Urothelium cell line (cell line): ENCODE results near the gene CENPP.

ENCODE experiments used
- DNase-seq: peaks from one replicate; pipeline ENCODE4 v3.0.0; 2011; ENCODE audit warnings: low spot score, mixed read lengths
- FAIRE-seq: peaks from 2 replicates; lab custom pipeline; 2011; peaks lifted over from hg19 to GRCh38; lab: Jason Lieb, UNC

The CENPP gene

DNA sequence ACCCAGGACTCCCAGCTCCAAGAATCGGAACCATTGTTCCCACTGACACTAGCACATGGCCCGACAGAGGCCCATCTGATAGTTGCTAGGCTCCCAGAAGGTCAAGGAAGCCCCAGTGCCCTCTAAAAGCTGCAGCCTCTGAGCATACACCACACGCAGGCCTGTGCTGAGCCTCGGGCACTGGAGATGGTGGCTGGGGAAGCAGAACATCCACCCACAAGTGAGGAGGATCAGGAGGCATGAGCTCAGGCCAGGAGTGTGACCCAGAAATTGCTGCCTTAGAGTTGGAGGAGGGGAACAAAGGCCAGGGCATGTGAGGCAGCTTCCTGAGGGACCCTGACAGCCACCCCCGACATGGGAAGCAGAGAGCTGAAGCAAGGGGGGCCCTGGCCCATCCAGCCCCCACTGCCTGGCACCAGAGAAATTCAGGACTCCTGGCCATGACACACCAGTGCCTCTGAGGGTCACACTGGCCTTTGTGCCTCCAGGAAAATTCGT lies 322.8 kb downstream of the CENPP start:
- FAIRE-seq = no peak
- DNase-seq = no peak

DNA sequence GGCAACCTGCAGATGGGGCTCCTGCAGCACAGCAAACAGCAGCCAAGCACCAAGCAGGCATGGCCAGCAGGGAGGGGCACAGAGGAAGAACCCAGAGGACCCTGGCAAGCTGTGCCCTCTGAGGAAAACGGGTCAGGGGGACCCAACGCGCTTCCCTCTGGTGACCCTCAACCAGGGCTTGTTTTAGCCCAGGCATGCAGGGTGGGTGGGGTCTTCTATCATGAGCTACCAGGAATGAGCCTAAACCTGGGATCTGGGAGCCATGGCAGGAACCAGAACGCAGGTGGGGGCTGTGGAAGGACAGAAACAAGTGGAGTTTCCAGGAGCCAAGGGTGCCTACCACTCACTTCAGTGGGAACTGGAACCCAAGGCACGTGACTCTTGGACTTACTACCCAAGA lies 323.3 kb downstream of the CENPP start:
- no peak for FAIRE-seq
- DNase-seq = no peak

DNA sequence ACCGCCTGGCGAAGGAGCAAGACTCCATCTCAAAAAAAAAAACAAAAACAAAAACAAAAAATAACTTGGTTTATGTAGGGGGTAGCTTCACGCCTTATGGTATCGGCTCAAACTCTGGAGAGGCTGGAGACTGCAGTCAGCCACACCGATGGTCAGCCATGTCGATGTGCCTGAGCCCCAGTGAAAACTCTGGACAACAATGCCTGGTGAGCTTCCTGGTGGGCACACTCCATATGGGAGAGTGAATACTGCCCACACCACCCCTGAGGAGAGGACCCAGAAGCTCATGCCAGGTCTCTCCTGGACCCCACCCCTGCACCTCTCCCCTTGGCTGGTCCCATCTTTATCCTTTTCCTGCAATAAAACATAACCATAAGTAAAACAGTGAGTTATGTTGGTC lies 324.5 kb downstream of the CENPP start:
- FAIRE-seq (no peak), DNase-seq (no peak)

DNA sequence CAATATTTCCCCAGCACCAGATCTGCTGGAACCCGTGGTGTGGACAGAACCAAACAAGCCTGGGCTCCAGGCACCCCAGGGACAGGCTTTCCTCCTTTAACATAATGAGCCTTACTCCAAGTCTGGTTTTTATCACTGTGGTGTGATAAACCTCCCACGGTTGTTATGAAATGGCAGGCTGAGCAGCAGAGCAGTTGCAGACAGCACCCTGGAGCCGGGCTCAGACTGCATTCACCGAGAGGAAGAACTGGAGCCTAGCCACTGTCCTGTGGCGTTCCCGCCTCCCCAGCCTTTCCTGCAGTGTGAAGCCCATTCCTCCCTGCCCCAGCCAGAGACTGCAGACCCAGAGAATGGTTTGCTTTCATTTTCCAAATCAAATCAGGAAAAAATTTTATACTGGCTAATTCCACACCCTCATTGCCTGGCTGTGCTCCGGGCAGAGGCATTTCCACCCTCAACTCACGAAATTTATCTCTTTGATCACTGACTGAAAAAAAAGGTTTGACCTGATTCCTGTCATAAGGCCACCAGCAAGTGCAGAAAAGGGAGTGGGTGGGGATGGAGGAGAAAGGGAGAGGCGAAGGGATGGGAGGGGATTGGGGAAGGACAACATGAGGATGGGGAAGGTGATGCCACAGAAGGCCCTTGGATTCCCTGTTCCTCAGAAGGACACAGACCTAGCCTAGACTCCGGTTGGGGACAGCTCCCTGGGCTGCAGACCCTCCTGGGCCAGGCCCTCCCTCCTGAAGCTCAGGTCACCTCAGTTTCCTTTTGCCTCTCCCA lies 325.3 kb downstream of the CENPP start:
- DNase-seq = no peak
- no peak for FAIRE-seq

DNA sequence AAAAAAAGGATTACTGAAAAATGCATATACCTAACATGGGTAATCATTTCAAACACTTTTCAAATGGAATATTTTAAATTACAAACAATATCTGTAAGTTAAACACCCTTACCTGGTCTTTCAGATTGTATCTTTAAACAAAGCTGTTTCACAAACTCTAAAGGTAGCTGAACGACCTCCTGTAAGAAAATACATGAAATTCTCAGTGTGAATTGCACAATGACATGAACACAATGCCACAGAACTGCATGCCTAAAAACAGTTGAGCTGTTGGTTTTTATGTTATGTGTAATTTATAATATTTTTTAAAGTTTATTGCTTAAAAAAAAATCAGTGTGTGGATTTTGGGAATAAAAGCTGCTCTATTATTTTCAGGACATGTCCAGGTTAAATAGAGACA lies 326.7 kb downstream of the CENPP start:
- no peak for FAIRE-seq
- DNase-seq = no peak

DNA sequence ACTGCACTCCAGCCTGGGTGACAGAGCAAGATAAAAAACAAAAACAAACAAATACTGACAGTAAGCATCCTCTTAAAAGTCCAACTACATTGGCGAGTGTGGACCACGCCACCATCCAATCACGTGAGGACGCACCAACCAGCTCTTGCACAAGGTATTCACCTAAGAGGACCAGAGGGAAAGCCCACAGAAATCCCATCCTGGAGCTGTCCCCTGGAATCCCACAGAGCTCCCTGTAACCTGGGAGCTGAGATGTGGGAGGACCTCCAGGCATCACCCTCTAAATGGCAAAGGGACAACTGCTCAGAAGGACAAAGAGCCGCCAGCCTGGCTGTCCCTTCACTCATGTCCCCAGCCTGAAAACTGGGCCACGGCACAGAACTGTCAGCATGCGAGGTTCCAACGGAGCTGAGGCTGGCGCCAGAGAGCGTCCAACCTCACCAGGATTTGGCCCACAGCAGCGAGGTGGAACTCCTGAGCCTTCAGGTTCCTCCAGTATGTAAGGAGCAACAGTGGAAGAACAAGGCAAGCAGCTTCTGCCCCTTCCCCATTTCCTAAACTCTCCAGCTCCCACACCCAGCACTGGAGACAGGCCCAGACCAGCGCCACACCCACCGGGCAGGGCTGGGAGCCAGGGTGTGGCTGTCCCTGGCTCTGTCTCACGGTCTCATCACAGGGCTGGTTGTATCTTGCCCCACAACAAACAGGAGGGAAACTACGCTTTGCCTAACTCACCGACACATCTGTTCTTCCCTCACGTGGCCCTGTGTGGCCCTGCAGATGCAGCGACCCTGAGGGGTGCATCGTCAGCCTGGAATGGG lies 328.9 kb downstream of the CENPP start:
- DNase-seq (no peak), FAIRE-seq (no peak)

DNA sequence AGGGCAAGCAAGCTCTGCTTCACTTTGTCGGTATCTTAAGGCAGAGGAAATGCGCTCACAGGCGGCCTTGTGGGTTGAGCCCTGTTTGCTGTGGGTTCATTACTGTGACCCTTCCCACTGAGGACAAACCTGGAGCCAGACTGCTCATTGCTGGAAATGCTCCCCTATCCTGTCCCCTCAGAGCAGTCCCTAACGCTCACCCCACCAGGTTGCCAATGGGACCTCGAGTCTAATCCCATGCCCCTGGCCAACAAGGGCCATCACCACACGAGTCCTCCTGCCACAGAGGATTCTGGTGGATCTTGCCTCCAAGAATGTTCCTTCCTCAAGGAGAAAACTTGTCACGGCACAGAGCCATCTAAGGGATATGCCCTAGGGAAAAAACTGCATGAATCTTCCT lies 329.6 kb downstream of the CENPP start:
- DNase-seq = no peak
- FAIRE-seq = no peak

DNA sequence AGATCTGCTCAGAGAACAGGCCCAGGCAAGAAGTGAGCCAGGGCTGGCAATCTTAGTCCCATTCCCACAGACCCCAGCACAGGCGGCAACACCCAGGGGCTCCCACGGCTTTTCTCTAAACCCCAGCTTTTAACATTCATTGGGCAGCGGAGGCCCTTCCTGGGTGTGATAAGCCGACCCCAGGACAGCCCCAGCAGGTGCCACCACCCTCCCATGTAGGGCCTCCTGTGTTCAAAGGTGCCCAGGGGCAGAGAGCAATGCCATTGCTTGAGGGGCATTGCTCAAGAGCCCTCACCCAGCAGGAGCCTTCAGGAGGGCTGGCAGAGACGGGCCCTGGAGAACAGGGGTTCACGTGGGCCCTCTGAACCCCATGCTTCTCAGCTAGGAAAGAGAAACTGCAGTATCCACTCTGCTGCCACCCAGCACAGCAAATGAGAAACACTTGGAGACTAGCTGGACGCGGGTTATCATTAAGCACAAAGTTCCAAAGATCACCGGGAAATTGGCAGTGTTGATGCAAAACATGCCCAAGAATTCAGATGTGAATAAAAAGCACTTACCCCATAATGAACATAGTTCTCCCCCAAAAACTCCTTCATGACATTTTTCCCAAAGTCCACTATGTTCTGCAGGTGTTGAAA lies 330.3 kb downstream of the CENPP start:
- no peak for FAIRE-seq

DNA sequence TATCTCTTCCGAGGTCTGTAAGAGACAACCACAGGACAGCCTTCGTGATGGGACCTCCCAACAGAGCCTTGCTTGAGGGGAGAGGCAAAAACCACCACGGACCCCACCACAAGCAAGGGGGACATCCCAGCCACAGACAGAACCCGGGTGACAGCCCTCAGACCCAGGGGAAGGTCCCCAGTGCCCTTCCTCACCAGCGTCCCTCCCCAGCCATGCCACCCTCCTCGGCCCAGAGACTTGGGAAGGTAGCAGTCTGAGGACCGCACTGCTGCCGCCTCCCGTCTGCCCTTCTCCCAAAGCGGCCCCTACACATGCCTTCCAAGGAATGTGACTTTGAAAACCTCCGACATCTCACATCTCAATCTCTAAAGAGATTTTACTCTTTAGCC lies 330.8 kb downstream of the CENPP start:
- FAIRE-seq (no peak), DNase-seq (no peak)

More for the DNA sequence above, 330.3 kb downstream of the CENPP start:
- no peak for DNase-seq

DNA sequence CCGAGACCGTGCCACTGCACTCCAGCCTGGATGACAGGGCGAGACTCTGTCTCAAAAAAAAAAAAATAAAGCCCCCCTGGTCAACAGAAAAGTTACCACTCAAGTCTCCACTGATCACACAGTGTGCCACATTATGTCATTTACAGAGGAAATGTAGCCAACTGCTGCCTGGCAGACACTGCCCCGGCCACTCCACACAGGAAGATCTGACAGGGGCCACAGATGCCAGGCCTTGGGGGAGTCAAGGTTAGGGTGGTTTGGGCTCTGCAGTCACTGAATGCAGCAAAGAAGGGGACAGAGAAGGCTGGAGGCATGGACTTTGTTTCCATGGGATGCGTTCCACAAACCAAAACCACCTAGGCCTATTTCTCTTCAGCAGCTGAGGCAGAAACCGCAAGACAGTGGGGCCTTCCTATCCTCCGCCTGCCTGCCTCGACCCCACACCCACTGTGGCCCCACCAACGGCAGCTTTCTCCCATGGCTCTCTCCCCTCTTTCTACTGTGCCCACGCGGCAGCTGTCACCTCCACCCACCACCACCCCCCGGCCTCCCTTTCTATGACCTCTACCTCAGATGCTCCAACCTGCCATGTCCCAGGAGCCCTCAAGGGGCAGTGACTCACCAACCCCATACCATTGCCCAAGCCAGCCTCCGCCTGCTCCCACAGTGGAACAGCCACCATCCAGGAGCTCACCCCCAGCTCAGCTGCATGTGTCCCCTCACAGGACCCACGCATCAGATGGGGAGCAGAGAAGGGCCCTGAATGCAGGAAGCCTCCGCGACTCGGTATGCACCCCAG lies 331.7 kb downstream of the CENPP start:
- FAIRE-seq (no peak), DNase-seq (no peak)

DNA sequence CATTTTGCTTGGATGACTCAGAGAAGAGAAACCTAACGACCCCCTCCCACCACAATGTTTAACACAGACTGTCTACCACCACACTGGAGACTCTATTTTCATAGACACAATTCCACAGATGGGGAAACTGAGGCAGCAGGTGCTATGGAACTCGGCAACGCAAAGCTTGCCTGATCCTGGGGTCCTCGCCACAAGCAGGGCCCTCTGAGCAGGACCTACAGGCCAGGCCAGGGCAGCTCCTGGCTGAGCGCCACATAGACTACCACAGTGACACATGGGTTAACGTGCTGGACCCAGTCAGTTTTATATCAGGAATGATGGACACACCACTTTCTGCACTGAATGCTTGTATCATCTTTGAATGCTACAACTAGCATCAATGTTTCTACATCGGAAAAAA lies 332.4 kb downstream of the CENPP start:
- DNase-seq = no peak
- no peak for FAIRE-seq

DNA sequence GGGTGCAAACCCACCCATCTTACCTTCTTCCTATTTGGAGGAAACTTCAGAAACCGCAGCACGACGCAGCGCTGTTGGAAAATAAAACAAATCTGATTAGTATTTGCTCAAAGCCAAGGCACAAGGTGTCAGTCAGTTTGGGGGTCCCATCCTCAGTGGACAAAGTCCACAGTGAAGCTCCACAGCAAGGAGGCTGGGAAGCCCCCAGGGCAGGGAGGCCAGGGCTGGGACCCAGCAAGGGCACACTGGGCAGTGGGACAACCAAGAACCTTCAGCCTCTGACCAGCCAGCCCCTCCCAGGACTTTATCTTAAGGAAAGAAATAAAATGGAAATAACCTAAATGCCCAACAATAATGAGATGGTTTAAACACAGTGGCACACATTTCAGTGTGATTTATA lies 332.9 kb downstream of the CENPP start:
- no peak for DNase-seq
- FAIRE-seq = no peak

DNA sequence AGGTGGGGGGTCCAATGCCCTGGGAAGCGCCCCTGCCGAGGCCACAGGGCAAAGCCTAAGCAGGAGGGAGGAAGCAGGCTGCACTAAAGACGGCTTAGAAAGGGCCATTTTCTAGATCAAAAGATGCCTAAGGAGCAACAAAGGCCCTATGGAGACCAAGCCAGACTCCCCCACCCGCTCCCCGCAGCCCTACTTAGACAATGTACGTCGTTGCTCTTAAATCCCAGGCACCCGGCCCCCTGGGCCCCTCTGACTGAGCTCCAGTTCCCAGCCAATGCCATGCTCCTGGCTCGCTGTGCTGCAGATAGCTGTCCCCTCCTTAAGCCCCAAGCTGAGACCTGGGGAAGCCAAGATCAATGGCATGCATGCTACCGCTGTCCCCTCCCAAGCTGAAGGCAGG lies 333.8 kb downstream of the CENPP start:
- FAIRE-seq = no peak

DNA sequence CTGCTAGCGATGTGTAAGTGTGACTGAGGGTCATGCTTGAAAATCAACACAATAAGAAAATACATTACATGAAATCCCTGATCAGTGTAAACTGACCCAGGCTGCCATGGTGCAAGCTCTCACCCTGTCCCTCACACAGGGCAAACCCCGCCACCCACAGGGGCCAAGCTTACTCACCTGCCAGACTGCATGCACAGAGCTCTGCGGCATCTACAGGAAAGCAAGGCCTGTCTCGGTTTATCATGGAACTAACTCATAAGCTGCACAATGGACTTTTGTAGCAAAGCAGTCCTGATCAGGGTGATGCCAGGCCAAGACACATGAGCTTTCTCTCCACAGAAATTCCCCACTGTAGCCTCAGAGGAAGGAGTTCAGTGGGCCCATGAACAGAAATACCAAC lies 334.5 kb downstream of the CENPP start:
- FAIRE-seq = no peak
- DNase-seq = no peak

More for the DNA sequence above, 333.8 kb downstream of the CENPP start:
- DNase-seq = no peak

DNA sequence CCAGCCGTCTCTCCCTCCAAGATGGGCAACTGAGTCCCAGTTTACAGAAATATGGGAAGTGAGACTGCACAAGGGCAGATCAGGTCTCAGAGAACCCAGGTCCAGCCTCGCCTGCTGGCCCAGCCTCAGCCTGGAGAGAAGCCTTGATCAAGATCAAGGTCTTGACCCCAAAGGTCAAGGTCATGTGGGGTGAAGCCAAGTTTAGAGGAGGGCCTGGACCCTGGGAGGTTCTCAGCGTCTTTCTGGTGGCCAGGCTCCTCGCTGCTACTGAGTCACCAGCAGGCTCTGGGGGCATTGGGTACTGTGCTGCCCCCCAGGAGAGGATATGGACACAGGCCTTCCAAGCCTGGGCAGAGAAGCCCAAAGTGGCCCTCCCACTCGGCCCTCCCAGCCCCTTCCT lies 335.4 kb downstream of the CENPP start:
- DNase-seq (no peak), FAIRE-seq (no peak)

DNA sequence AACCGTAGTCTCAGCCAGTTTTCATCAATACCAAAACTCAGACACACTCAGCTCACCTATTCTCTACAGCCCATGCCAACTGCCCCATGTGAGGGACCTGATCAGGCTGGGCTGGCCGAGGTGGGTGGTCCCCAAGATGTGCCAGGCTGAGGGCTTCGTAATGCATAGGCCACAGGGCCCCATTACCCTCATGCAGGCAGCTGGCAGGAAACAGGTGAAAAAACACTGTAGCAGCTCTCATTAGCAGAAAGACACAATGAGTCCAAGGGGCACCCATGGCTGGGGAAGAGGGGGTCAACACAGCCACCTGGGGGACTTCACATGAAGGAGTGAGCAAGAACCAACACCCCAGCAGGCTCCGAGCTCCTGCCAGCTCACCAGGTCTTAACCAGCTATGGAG lies 336.0 kb downstream of the CENPP start:
- no peak for DNase-seq
- FAIRE-seq = no peak

DNA sequence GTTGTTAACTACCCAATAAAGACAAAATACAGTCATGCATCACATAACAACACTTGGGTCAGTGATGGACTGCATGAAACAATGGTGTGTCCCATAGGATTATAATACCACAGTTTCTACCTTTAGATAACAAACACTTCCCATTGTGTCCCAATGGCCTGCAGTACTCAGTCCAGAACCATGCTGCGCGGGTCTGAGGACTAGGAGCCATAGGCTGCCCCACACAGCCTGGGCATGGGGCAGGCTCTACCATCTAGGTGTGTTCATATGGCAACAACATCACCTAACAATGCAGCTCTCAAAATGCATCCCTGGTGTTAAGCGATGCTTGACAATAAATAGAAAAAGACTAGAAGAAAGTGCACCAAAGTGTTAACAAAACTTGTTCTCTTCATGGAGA lies 337.4 kb downstream of the CENPP start:
- DNase-seq (no peak), FAIRE-seq (no peak)

DNA sequence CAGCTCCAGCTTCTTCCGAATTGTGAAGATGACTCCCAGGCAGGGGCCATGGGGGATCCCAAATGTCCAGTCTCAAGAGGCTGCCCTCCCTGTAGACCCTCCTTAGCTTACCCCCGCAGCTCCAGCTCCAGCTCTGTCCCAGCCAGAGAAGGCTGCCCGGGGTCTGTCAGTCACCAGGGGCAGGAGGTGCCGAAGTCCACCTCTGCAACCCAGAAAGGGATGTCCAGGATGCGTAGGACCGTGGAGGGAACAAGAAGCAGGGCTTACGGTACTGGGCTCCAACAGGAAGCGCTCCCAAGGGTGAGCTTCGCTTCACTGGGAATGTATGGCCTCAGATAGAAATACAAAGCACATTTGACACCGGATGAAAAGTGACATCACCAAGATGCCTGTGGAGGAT lies 338.2 kb downstream of the CENPP start:
- DNase-seq (no peak), FAIRE-seq (no peak)

DNA sequence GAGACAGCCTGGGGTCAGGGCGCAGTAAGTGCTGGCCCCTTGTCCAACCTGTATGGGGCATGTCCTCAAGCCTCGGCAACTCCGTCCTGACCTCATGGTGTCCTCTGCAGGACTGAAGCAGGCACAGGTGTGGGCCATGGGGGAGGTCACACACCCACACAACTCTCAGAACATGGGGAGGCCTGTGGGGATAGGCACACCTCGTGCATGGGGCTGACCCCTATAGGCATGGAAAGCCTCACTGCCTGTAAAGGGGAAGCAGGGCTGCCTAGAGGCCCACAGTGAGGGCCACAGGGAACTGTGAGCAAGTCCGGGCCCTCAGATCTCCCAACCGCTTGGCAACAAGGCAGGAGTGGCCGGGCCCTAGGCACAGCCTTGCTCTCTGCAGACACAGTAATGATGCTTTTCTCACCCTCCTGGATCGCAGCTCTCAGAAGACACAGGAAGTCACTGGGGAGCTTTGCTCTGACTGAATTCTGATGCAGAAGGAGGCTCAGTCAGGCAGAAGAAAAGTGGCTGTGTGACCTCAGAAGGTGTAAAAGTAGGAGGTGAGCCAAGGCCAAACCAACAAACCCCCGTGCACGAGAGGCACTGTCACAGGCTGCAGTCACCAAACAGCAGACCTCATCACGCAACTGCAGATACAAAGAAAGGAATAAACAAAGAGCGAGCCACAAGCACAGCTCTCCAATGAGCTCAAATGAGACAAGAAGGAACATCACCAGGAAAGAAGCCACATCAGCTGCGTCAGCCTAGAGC lies 338.8 kb downstream of the CENPP start:
- DNase-seq = no peak
- FAIRE-seq = no peak

DNA sequence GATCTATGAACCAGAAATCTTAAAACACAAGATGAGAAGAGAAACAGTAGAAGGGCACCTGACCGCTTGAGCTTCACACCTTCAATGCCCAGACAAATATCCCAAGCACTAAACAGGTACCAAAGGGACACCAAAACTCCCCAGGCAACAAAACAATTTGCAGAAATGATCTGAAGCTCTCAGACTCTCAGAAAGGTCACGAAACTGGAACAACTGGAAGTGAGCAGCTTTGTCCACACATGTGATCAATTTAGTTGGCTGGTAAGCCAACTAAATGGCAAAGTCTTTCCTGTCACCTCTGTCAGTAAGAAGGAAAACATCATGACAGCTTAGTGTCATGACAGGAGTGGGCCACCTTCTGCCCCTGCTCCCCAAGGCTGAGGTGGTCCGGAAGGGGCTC lies 340.1 kb downstream of the CENPP start:
- no peak for DNase-seq
- no peak for FAIRE-seq
